Adrenal gland (tissue), 12 donors: ENCODE data around the gene COMP. TPM values are rescaled to one million over a fixed set of nuclear protein-coding genes. Genes with fewer than 3 reads are reported as not detected.

Experiments used
- DNase-seq, 7 donors: peaks; one replicate each; pipeline ENCODE4 v3.0.0-alpha.2; 2019 to 2020
- H3K27ac ChIP-seq, 5 donors: fragments of 200-600 bp; sonication (generic) in 4 of 5; 1 replicate in 3 of 5; 2 replicates in 2 of 5; pipeline versions ENCODE4 v1.5.1 to v1.8.0; 2016 to 2020; ENCODE audit warnings: mild to moderate bottlenecking in 1 of 5
- H3K27me3 ChIP-seq: fragments of 200-600 bp; 2 replicates; pipeline ENCODE4 v1.8.0; 2021
- H3K36me3 ChIP-seq, 2 donors: fragments of 200-600 bp; replicated peaks in 1 of 2; 1 replicate in 1 of 2; 2 replicates in 1 of 2; pipeline versions ENCODE4 v1.5.1 to v1.8.0; 2018 to 2022
- H3K4me1 ChIP-seq, 2 donors: fragments of 200-600 bp; replicated peaks in 1 of 2; 1 replicate in 1 of 2; 2 replicates in 1 of 2; pipeline versions ENCODE4 v1.5.1 to v1.8.0; 2018 to 2021
- H3K4me3 ChIP-seq, 4 donors: fragments of 200-600 bp; sonication (generic) in 3 of 4; one replicate each; pipeline ENCODE4 v1.5.1; 2016 to 2018
- H3K9me3 ChIP-seq, 3 donors: fragments of 200-600 bp; sonication (generic) in 1 of 3; replicated peaks in 1 of 3; 1 replicate in 2 of 3; 2 replicates in 1 of 3; pipeline versions ENCODE4 v1.5.1 to v1.8.0; 2016 to 2021
- CTCF ChIP-seq, 6 experiments: fragments of 450-650 bp in 4 of 6; fragments of 200-600 bp in 2 of 6; sonication (generic) in 1 of 6; IDR thresholded peaks; 1 replicate in 5 of 6; 2 replicates in 1 of 6; pipeline versions ENCODE4 v1.5.1 to v1.8.0; 2016 to 2021; ENCODE audit warnings: antibody characterized with exemption in 6 of 6, mild to moderate bottlenecking in 2 of 6, moderate library complexity in 1 of 6
- POLR2A ChIP-seq, 2 donors: fragments of 450-650 bp; IDR thresholded peaks; one replicate each; pipeline ENCODE4 v1.6.1; 2017; ENCODE audit warnings: antibody characterized with exemption in 2 of 2, mild to moderate bottlenecking in 2 of 2, moderate library complexity in 1 of 2
- WGBS, 4 donors: extraction: QIAGEN DNeasy Blood & Tissue Kit in 2 of 4; methylation state at CpG; one replicate each; pipeline versions ENCODE4 v1.1.5 to v1.1.7; 2013 to 2017; 5-methylcytosine and 5-hydroxymethylcytosine counted together
- intact Hi-C, 2 donors: fragments of 100-400 bp; cut with DNase I; formaldehyde crosslinking; loops; one replicate each; pipeline versions ENCODE4 v1.14.1 to v1.15.0; 2022 to 2023
- polyA plus RNA-seq, 3 donors: library from polyadenylated mRNA; stranded (reverse); fragments of 200-250 nt in 2 of 3; fragments of 350-450 nt in 1 of 3; fragmentation: Illumina TruSeq in 1 of 3; extraction: RNeasy Lipid Tissue Mini Kit (QIAGEN cat#74804) in 1 of 3; gene quantifications; one replicate each; pipeline ENCODE4 v1.2.3, GENCODE V29; 2013 to 2014
- total RNA-seq, 9 donors: library from RNA; depleted of rRNA in 4 of 9; stranded (reverse); fragments of >200 nt in 4 of 9; fragments of 120-200 nt in 1 of 9; fragmentation: NEBNext Ultra II Directional in 1 of 9; extraction: Animal tissue kit (Norgen Biotek cat#: 25700) in 1 of 9; gene quantifications; one replicate each; pipeline versions ENCODE4 v1.1.0 to v1.2.4, GENCODE V29; 2013 to 2023
- donor health status: healthy with polysubstance abuse.
- donor health status: Bipolar disorder and iron deficiency.
- donor health status: DM: yes; HTN: yes; CAD: no.
- donor health status: DM: no; HTN: no; CAD: no.
- donor health status: DM: no; HTN: no; CAD: no.
- donor health status: DM: yes; HTN: yes; CAD: no.

Gene COMP
- total and polyA plus RNA-seq, 12 donors = 0.11 to 0.17 (median 0.16) TPM; not detected in 9

GRCh38 chr19:18793144-18794028, 2.3 kb upstream of the COMP start:
- H3K36me3 ChIP-seq = no peaks in the 10 kb centered on the region
- no peak overlapping the region for H3K27ac ChIP-seq
- TF ChIP-seq POLR2A (IDR thresholded peaks at IDR 0.05) (no peak), CTCF (IDR thresholded peaks at IDR 0.05) (no peak)
- intact Hi-C loops = no loop called here
- H3K4me3 ChIP-seq = no peak overlapping the region
- WGBS, 4 donors = 78 to 83% (median 79%) methylated on average over 10 to 13 of the region's 13 CpGs
- peaks cover 55% of the 10 kb centered on the region for H3K27me3 ChIP-seq
- H3K9me3 ChIP-seq = no peaks in the 10 kb centered on the region
- DNase-seq = no peak
- peaks cover 3 to 9% of the 10 kb centered on the region in 2 donors for H3K4me1 ChIP-seq

DNA sequence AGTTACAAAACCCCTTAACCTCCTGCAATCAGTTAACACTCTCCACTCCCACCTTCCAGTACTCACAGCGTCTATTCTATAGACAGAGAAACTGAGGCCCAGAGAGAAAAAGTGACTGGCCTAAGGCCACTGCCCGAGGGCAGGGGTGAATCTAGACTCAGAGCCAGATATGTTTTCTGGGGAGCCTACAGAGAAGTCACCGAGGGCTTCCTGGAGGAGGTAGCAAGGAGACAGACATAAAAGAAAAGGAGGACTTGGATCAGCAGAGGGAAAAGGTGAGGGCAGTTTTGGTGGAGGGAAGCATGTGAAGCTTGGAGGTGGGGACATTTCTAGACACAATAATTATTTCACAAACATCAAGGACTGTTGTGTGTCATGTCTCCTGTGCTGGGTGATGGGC, 1.6 kb upstream of the COMP start:
- Histone ChIP-seq H3K4me1 (peaks cover 3 to 13% of the 10 kb centered on the region in 2 donors), H3K27ac (no peak overlapping the region), H3K4me3 (no peak overlapping the region), H3K27me3 (peaks cover 61% of the 10 kb centered on the region), H3K36me3 (no peaks in the 10 kb centered on the region), H3K9me3 (no peaks in the 10 kb centered on the region)
- no peak for TF ChIP-seq POLR2A (IDR thresholded peaks at IDR 0.05)
- TF ChIP-seq CTCF (IDR thresholded peaks at IDR 0.05) = no peak
- 73 to 85% (median 79%) methylated on average over 3 of the region's 3 CpGs for WGBS, 4 donors
- intact Hi-C loops = no loop called here
- no peak for DNase-seq

- Histone ChIP-seq H3K4me3 (no peak overlapping the region), H3K27me3 (peaks cover 64% of the 10 kb centered on the region), H3K4me1 (peaks cover 3 to 13% of the 10 kb centered on the region in 2 donors), H3K9me3 (no peaks in the 10 kb centered on the region), H3K36me3 (no peaks in the 10 kb centered on the region), H3K27ac (no peak overlapping the region)
- DNase-seq = no peak
- intact Hi-C loops = no loop called here
- TF ChIP-seq CTCF (IDR thresholded peaks at IDR 0.05) = no peak
- TF ChIP-seq POLR2A (IDR thresholded peaks at IDR 0.05) = no peak
- whole genome bisulfite sequencing, 4 donors = 20 to 78% (median 41%) methylated on average over 3 to 21 of the region's 21 CpGs
Observed at GRCh38 chr19:18791315-18791678, 192 bp upstream of the COMP start.

- Histone ChIP-seq H3K27me3 (peaks cover 54% of the 10 kb centered on the region), H3K27ac (no peak overlapping the region), H3K4me3 (peak overlapping the region in 2 of 4 donors; percentile 4 to 32), H3K9me3 (no peaks in the 10 kb centered on the region), H3K4me1 (peaks cover 3 to 13% of the 10 kb centered on the region in 2 donors), H3K36me3 (no peaks in the 10 kb centered on the region)
- WGBS, 4 donors = 1 to 3% (median 2%) methylated on average over 24 to 60 of the region's 65 CpGs
- intact Hi-C loops = no loop called here
- peak in 1 of 7 donors; percentile 42 for DNase-seq
- TF ChIP-seq POLR2A (IDR thresholded peaks at IDR 0.05) = no peak
- no peak for TF ChIP-seq CTCF (IDR thresholded peaks at IDR 0.05)
Observed at GRCh38 chr19:18789883-18790565, 1.1 kb downstream of the COMP start.
